IMR-90 (cell line): ENCODE results near the gene SLC7A6OS. TPM values are rescaled to one million over a fixed set of nuclear protein-coding genes. Genes with fewer than 3 reads are reported as not detected.
A peak's percentile ranks its signal among the peaks of the same experiment; 100 is the strongest.

Experiments
- ATAC-seq: fragments of 200-7000 bp; cut with Tn5 transposase; 2 replicates; pipeline ENCODE4 v1.9.1; 2020; ENCODE audit warnings: low read depth, mild to moderate bottlenecking, moderate library complexity
- BruUV-seq: library from RNA; stranded (reverse); fragments of 400-500 nt; replicated peaks from 2 replicates; lab custom pipeline; 2021; lab: Mats Ljungman, UMichigan
- CTCF ChIA-PET: fragments of 300-600 bp; formaldehyde crosslinking; extraction: SDS; loops from one replicate; lab custom pipeline; 2021; ENCODE audit warnings: antibody characterized with exemption; lab: Yijun Ruan, JAX
- POLR2A ChIA-PET: fragments of 300-600 bp; sonication (Branson Sonifier 250); formaldehyde crosslinking; loops from one replicate; lab custom pipeline; 2022; ENCODE audit warnings: antibody characterized with exemption; ENCODE audit not compliant: unreplicated experiment; lab: Charles Lee
- DNase-seq: peaks from one replicate; pipeline ENCODE4 v3.0.0; 2013
- H2AFZ ChIP-seq: replicated peaks from 2 replicates; pipeline ENCODE3; 2013; ENCODE audit warnings: low read length, mild to moderate bottlenecking; ENCODE audit not compliant: poor library complexity
- H2AK5ac ChIP-seq: 2 replicates; pipeline ENCODE4 v1.6.1; 2013; ENCODE audit warnings: low read depth, low read length, inconsistent platforms
- H2AK9ac ChIP-seq: replicated peaks from 2 replicates; pipeline ENCODE3; 2013; ENCODE audit warnings: mild to moderate bottlenecking, low read depth, low read length, moderate library complexity; ENCODE audit not compliant: poor library complexity
- H2BK120ac ChIP-seq: 2 replicates; pipeline ENCODE4 v1.6.1; 2013; ENCODE audit warnings: low read depth, low read length, inconsistent platforms
- H2BK15ac ChIP-seq: 3 replicates; pipeline ENCODE4 v1.6.1; 2013; ENCODE audit warnings: low read depth, low read length, inconsistent platforms
- H2BK20ac ChIP-seq: 2 replicates; pipeline ENCODE4 v1.6.1; 2013; ENCODE audit warnings: low read depth, mild to moderate bottlenecking, inconsistent platforms, low read length, moderate library complexity
- H2BK5ac ChIP-seq: 2 replicates; pipeline ENCODE4 v1.6.1; 2013; ENCODE audit warnings: mild to moderate bottlenecking, low read depth, low read length, inconsistent platforms; ENCODE audit not compliant: poor library complexity, severe bottlenecking
- H3K14ac ChIP-seq: replicated peaks from 2 replicates; pipeline ENCODE4 v1.6.1; 2013; ENCODE audit warnings: low read depth, low read length, inconsistent platforms
- H3K18ac ChIP-seq: 2 replicates; pipeline ENCODE4 v1.6.1; 2013; ENCODE audit warnings: low read depth, low read length, control low read depth
- H3K23ac ChIP-seq: 2 replicates; pipeline ENCODE4 v1.6.1; 2013; ENCODE audit warnings: low read depth, low read length, inconsistent platforms
- H3K27ac ChIP-seq: 2 replicates; pipeline ENCODE4 v1.5.1; 2013; ENCODE audit warnings: mild to moderate bottlenecking, control low read depth, low read length; ENCODE audit not compliant: insufficient read depth
- H3K27me3 ChIP-seq: 2 replicates; pipeline ENCODE4 v1.6.1; 2013; ENCODE audit warnings: low read length; ENCODE audit not compliant: control insufficient read depth, insufficient read depth
- H3K36me3 ChIP-seq: 2 replicates; pipeline ENCODE4 v1.6.1; 2013; ENCODE audit warnings: low read length, mixed read lengths; ENCODE audit not compliant: control insufficient read depth, insufficient read depth
- H3K4ac ChIP-seq: 2 replicates; pipeline ENCODE4 v1.6.1; 2013; ENCODE audit warnings: low read depth, low read length, inconsistent platforms
- H3K4me1 ChIP-seq: 2 replicates; pipeline ENCODE4 v1.6.1; 2013; ENCODE audit warnings: low read length, mixed read lengths; ENCODE audit not compliant: control insufficient read depth, insufficient read depth
- H3K4me2 ChIP-seq: 2 replicates; pipeline ENCODE4 v1.6.1; 2013; ENCODE audit warnings: low read depth, mild to moderate bottlenecking, control low read depth, low read length, moderate library complexity
- H3K4me3 ChIP-seq: 2 replicates; pipeline ENCODE4 v1.5.1; 2013; ENCODE audit warnings: low read depth, mild to moderate bottlenecking, control low read depth, low read length, moderate library complexity; ENCODE audit not compliant: insufficient read depth
- H3K56ac ChIP-seq: 2 replicates; pipeline ENCODE4 v1.6.1; 2013; ENCODE audit warnings: low read length, inconsistent platforms; ENCODE audit not compliant: insufficient read depth; ENCODE audit errors: extremely low read depth
- H3K79me1 ChIP-seq, 2 experiments: 2 replicates each; pipeline ENCODE4 v1.6.1; 2013; ENCODE audit warnings: low read length in 2 of 2, inconsistent platforms in 1 of 2, low read depth in 1 of 2
- H3K9ac ChIP-seq: 2 replicates; pipeline ENCODE4 v1.6.1; 2013; ENCODE audit warnings: low read depth, low read length, control low read depth
- H3K9me1 ChIP-seq: 2 replicates; pipeline ENCODE4 v1.6.1; 2013; ENCODE audit warnings: low read length, inconsistent platforms; ENCODE audit not compliant: insufficient read depth
- H3K9me3 ChIP-seq: 2 replicates; pipeline ENCODE4 v1.6.1; 2013; ENCODE audit warnings: low read length; ENCODE audit not compliant: control insufficient read depth, insufficient read depth
- H4K20me1 ChIP-seq: 2 replicates; pipeline ENCODE4 v1.6.1; 2013; ENCODE audit warnings: low read length, inconsistent platforms; ENCODE audit not compliant: insufficient read depth
- H4K5ac ChIP-seq: 2 replicates; pipeline ENCODE4 v1.6.1; 2013; ENCODE audit warnings: mild to moderate bottlenecking, low read depth, low read length, control low read depth
- H4K8ac ChIP-seq, 2 experiments: 2 replicates each; pipeline ENCODE4 v1.6.1; 2013; ENCODE audit warnings: low read depth in 2 of 2, low read length in 2 of 2, control low read depth in 1 of 2, inconsistent platforms in 1 of 2
- H4K91ac ChIP-seq: 2 replicates; pipeline ENCODE4 v1.6.1; 2013; ENCODE audit warnings: low read depth, low read length, inconsistent platforms; ENCODE audit not compliant: insufficient read depth
- BHLHE40 ChIP-seq: fragments of 150-350 bp; IDR thresholded peaks from 2 replicates; pipeline ENCODE4 v1.6.1; 2016; ENCODE audit warnings: mild to moderate bottlenecking, low read depth, low read length
- FOS ChIP-seq: fragments of 150-350 bp; IDR thresholded peaks from 2 replicates; pipeline ENCODE4 v1.6.1; 2016; ENCODE audit warnings: low read depth, low read length
- MAFK ChIP-seq: IDR thresholded peaks from 2 replicates; pipeline ENCODE4 v1.6.1; 2012; ENCODE audit warnings: low read depth, low read length, improper control_type of control experiment
- NFE2L2 ChIP-seq: fragments of 150-350 bp; IDR thresholded peaks from 2 replicates; pipeline ENCODE4 v1.6.1; 2016; ENCODE audit warnings: low read depth, mild to moderate bottlenecking, low read length
- RAD21 ChIP-seq: IDR thresholded peaks from 2 replicates; pipeline ENCODE4 v1.6.1; 2012; ENCODE audit warnings: low read length, improper control_type of control experiment
- RCOR1 ChIP-seq: IDR thresholded peaks from 2 replicates; pipeline ENCODE4 v1.6.1; 2012; ENCODE audit warnings: mild to moderate bottlenecking, low read length, improper control_type of control experiment; ENCODE audit not compliant: insufficient replicate concordance
- SMC3 ChIP-seq: fragments of 150-350 bp; IDR thresholded peaks from 2 replicates; pipeline ENCODE4 v1.6.1; 2016; ENCODE audit warnings: low read depth, mild to moderate bottlenecking, antibody characterized with exemption, low read length, moderate library complexity
- USF2 ChIP-seq: fragments of 150-350 bp; IDR thresholded peaks from 2 replicates; pipeline ENCODE4 v1.6.1; 2017; ENCODE audit warnings: mild to moderate bottlenecking, antibody characterized with exemption, low read length, low read depth
- WGBS, 2 experiments: methylation state at CpG; one replicate each; pipeline versions ENCODE4 v1.1.5 to v1.1.7; 2013; ENCODE audit warnings: missing lambda C conversion rate in 2 of 2; ENCODE audit not compliant: insufficient read length in 1 of 2; ENCODE audit errors: extremely low coverage in 2 of 2; 5-methylcytosine and 5-hydroxymethylcytosine counted together
- dilution Hi-C: fragments of 300-500 bp; cut with HindIII; formaldehyde crosslinking; loops from one replicate; pipeline ENCODE4 v1.14.3; 2018; ENCODE audit warnings: low sequenced_read_pairs; ENCODE audit not compliant: unreplicated experiment
- in situ Hi-C: fragments of 300-500 bp; cut with MboI; formaldehyde crosslinking; loops from 3 replicates; pipeline ENCODE4 v1.14.3; 2019; ENCODE audit warnings: low sequenced_read_pairs, inconsistent platforms, mixed read lengths
- intact Hi-C: fragments of 100-400 bp; cut with micrococcal nuclease; formaldehyde crosslinking; loops from 2 replicates; pipeline ENCODE4 v1.10.0; 2022
- polyA plus RNA-seq, 3 experiments: library from polyadenylated mRNA; depleted of rRNA; stranded (reverse); fragments of >200 nt; gene quantifications; 2 replicates each; pipeline ENCODE4 v1.2.3, GENCODE V29; 2012; ENCODE audit warnings: low replicate concordance in 1 of 3
- total RNA-seq: library from RNA; depleted of rRNA; stranded (reverse); fragments of >200 nt; gene quantifications from 2 replicates; pipeline ENCODE4 v1.2.3, GENCODE V29; 2012

SLC7A6OS gene
- total and polyA plus RNA-seq, 2 of the 4 experiments (the other 2 are of a cell fraction) = 6.8 to 8.4 TPM

- Histone ChIP-seq H3K4me3 (no peak overlapping the region), H4K5ac (no peak overlapping the region), H3K9me3 (no peaks in the 10 kb centered on the region), H3K27ac (no peak overlapping the region), H3K27me3 (no peaks in the 10 kb centered on the region), H2BK5ac (no peak overlapping the region), H2BK20ac (no peak overlapping the region), H4K8ac (no peak overlapping the region), H3K4me1 (peaks cover 7% of the 10 kb centered on the region; the same call in 1 of the 2 replicates), H3K4me2 (no peak overlapping the region), H3K23ac (no peak overlapping the region), H4K91ac (no peak overlapping the region), H3K4ac (no peak overlapping the region), H3K79me1 (peaks cover 15 to 62% of the 10 kb centered on the region in 2 experiments; a peak in 3 of 4 replicates), H2AFZ (no peak overlapping the region), H2AK9ac (no peak overlapping the region), H2BK120ac (no peak overlapping the region), H4K20me1 (peaks cover 16% of the 10 kb centered on the region), H3K14ac (no peak overlapping the region), H2BK15ac (no peak overlapping the region), H3K9ac (no peak overlapping the region), H3K36me3 (peaks cover 58% of the 10 kb centered on the region), H3K18ac (no peak overlapping the region), H3K56ac (no peak overlapping the region), H3K9me1 (peaks cover 8% of the 10 kb centered on the region; the same call in 1 of the 2 replicates), H2AK5ac (no peak overlapping the region)
- POLR2A ChIA-PET = no interaction called here
- no CpG with 5 or more reads among the region's 3 CpGs for WGBS, 2 experiments
- BruUV-seq = no TSS peak
- DNase-seq = peak; percentile 11
- no peak for ATAC-seq
- TF ChIP-seq NFE2L2 = no peak
- TF ChIP-seq MAFK = no peak
- TF ChIP-seq SMC3 = no peak
- TF ChIP-seq BHLHE40 = no peak
- TF ChIP-seq USF2 = no peak
- TF ChIP-seq RCOR1 = no peak
- TF ChIP-seq FOS = no peak
- TF ChIP-seq RAD21 = no peak
- dilution Hi-C loops (no loop called here), in situ Hi-C loops (no loop called here), intact Hi-C loops (loop anchor here (5.0 kb wide), 1 partner anchor 36 kb away; the partner anchor contains the start of gene SLC7A6)
- CTCF ChIA-PET = no interaction called here
Observed at GRCh38 chr16:68297908-68298307, 12.8 kb downstream of the SLC7A6OS start.
